Measurements from ENCODE around the gene SERPINA1.

DNA sequence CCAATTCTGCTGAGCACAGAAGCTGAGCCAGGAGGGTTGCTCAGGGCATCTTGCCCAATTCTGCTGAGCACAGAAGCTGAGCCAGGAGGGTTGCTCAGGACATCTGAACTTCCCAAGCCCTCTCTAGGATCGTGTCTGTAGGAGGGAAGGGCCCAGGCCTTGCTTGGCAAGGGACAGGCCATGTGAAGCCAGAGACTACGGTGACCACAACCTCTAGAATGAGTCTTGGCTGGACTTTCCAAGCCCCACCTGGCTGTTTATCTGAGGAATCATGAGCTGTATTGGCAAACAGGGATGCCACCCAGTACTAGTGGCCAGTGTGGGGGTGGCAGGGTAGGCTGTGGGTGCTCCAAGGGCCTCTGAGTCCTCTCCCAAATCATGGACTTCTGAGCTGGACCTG, 57.5 kb downstream of the SERPINA1 start:
- TF ChIP-seq, protein P1, sequence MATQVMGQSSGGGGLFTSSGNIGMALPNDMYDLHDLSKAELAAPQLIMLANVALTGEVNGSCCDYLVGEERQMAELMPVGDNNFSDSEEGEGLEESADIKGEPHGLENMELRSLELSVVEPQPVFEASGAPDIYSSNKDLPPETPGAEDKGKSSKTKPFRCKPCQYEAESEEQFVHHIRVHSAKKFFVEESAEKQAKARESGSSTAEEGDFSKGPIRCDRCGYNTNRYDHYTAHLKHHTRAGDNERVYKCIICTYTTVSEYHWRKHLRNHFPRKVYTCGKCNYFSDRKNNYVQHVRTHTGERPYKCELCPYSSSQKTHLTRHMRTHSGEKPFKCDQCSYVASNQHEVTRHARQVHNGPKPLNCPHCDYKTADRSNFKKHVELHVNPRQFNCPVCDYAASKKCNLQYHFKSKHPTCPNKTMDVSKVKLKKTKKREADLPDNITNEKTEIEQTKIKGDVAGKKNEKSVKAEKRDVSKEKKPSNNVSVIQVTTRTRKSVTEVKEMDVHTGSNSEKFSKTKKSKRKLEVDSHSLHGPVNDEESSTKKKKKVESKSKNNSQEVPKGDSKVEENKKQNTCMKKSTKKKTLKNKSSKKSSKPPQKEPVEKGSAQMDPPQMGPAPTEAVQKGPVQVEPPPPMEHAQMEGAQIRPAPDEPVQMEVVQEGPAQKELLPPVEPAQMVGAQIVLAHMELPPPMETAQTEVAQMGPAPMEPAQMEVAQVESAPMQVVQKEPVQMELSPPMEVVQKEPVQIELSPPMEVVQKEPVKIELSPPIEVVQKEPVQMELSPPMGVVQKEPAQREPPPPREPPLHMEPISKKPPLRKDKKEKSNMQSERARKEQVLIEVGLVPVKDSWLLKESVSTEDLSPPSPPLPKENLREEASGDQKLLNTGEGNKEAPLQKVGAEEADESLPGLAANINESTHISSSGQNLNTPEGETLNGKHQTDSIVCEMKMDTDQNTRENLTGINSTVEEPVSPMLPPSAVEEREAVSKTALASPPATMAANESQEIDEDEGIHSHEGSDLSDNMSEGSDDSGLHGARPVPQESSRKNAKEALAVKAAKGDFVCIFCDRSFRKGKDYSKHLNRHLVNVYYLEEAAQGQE (IDR thresholded peaks at IDR 0.05; ENCODE audit: low read depth) = no peak
- TF ChIP-seq RAD21 (IDR thresholded peaks at IDR 0.05; ENCODE audit: low read depth) (no peak), CEBPB (IDR thresholded peaks at IDR 0.05; ENCODE audit: low read depth) (no peak)
- TF ChIP-seq, protein P2, sequence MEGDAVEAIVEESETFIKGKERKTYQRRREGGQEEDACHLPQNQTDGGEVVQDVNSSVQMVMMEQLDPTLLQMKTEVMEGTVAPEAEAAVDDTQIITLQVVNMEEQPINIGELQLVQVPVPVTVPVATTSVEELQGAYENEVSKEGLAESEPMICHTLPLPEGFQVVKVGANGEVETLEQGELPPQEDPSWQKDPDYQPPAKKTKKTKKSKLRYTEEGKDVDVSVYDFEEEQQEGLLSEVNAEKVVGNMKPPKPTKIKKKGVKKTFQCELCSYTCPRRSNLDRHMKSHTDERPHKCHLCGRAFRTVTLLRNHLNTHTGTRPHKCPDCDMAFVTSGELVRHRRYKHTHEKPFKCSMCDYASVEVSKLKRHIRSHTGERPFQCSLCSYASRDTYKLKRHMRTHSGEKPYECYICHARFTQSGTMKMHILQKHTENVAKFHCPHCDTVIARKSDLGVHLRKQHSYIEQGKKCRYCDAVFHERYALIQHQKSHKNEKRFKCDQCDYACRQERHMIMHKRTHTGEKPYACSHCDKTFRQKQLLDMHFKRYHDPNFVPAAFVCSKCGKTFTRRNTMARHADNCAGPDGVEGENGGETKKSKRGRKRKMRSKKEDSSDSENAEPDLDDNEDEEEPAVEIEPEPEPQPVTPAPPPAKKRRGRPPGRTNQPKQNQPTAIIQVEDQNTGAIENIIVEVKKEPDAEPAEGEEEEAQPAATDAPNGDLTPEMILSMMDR (IDR thresholded peaks at IDR 0.05 in 2 of 3, conservative IDR thresholded peaks at IDR 0.05 in 1 of 3; ENCODE audit: borderline replicate concordance in 1 of 3, insufficient read depth in 1 of 3, low read depth in 2 of 3, low read length in 2 of 3) = no peak

Measured in HCT116 (cell line).